GM23338 (cell line): ENCODE data around the gene USP33. TPM values are rescaled to one million over a fixed set of nuclear protein-coding genes. Genes with fewer than 3 reads are reported as not detected.

ENCODE experiments used
- ATAC-seq: fragments of 200-7000 bp; cut with Tn5 transposase; 3 replicates; pipeline ENCODE4 v1.9.1; 2020
- DNase-seq: peaks from one replicate; pipeline ENCODE4 v3.0.0-alpha.2; 2015; ENCODE audit warnings: low spot score
- H2AFZ ChIP-seq: fragments of 200-600 bp; sonication (generic); 2 replicates; pipeline ENCODE4 v1.8.0; 2016; ENCODE audit warnings: antibody characterized with exemption, mild to moderate bottlenecking, moderate library complexity
- H3F3A ChIP-seq: fragments of 200-600 bp; sonication (generic); replicated peaks from 2 replicates; pipeline ENCODE4 v1.8.0; 2017; ENCODE audit warnings: antibody characterized with exemption, mixed run types, low read depth
- H3K27ac ChIP-seq: fragments of 200-600 bp; sonication (generic); 2 replicates; pipeline ENCODE4 v1.6.1; 2016; ENCODE audit warnings: low read depth
- H3K27me3 ChIP-seq: fragments of 200-600 bp; sonication (generic); 2 replicates; pipeline ENCODE4 v1.8.0; 2016; ENCODE audit warnings: mild to moderate bottlenecking, mixed run types, moderate library complexity; ENCODE audit not compliant: insufficient read depth
- H3K36me3 ChIP-seq: fragments of 200-600 bp; sonication (generic); 2 replicates; pipeline ENCODE4 v1.8.0; 2016; ENCODE audit warnings: mild to moderate bottlenecking; ENCODE audit not compliant: insufficient read depth
- H3K4me1 ChIP-seq: fragments of 200-600 bp; sonication (generic); 2 replicates; pipeline ENCODE4 v1.8.0; 2016; ENCODE audit warnings: mild to moderate bottlenecking, moderate library complexity; ENCODE audit not compliant: insufficient read depth
- H3K4me2 ChIP-seq: fragments of 200-600 bp; sonication (generic); 2 replicates; pipeline ENCODE4 v1.7.1; 2017; ENCODE audit warnings: mixed run types
- H3K4me3 ChIP-seq: fragments of 200-600 bp; sonication (generic); 2 replicates; pipeline ENCODE4 v1.6.1; 2016; ENCODE audit warnings: mixed run types
- H3K79me2 ChIP-seq: fragments of 200-600 bp; sonication (generic); replicated peaks from 2 replicates; pipeline ENCODE4 v1.8.0; 2017; ENCODE audit warnings: mild to moderate bottlenecking; ENCODE audit not compliant: insufficient read depth
- H3K9me2 ChIP-seq: fragments of 200-600 bp; sonication (generic); 2 replicates; pipeline ENCODE4 v1.8.0; 2017; ENCODE audit not compliant: insufficient read depth
- H4K20me1 ChIP-seq: fragments of 200-600 bp; sonication (generic); replicated peaks from 2 replicates; pipeline ENCODE4 v1.8.0; 2017; ENCODE audit warnings: mild to moderate bottlenecking; ENCODE audit not compliant: insufficient read depth
- H3K27ac Mint-ChIP-seq: 2 replicates; pipeline ENCODE4 v1.8.0; 2020; ENCODE audit warnings: inconsistent platforms, mild to moderate bottlenecking, moderate library complexity, mixed read lengths
- H3K27me3 Mint-ChIP-seq: 3 replicates; pipeline ENCODE4 v1.8.0; 2022; ENCODE audit warnings: low read depth, mild to moderate bottlenecking, moderate library complexity, mixed read lengths, inconsistent platforms; ENCODE audit not compliant: insufficient read depth, poor library complexity
- H3K36me3 Mint-ChIP-seq: 3 replicates; pipeline ENCODE4 v1.8.0; 2021; ENCODE audit warnings: low read depth, mild to moderate bottlenecking, inconsistent platforms, moderate library complexity, mixed read lengths
- H3K4me1 Mint-ChIP-seq: 3 replicates; pipeline ENCODE4 v1.8.0; 2020; ENCODE audit warnings: mild to moderate bottlenecking, inconsistent platforms, mixed read lengths
- H3K4me3 Mint-ChIP-seq: 3 replicates; pipeline ENCODE4 v1.8.0; 2021; ENCODE audit warnings: moderate library complexity, mild to moderate bottlenecking, inconsistent platforms, mixed read lengths
- H3K9me3 Mint-ChIP-seq: 3 replicates; pipeline ENCODE4 v1.8.0; 2020; ENCODE audit warnings: moderate library complexity, mild to moderate bottlenecking, inconsistent platforms, mixed read lengths
- EZH2 ChIP-seq: fragments of 200-600 bp; sonication (generic); IDR thresholded peaks from one replicate; pipeline ENCODE4 v1.8.0; 2017; ENCODE audit warnings: antibody characterized with exemption, mild to moderate bottlenecking, low read depth; ENCODE audit not compliant: unreplicated experiment
- JUNB ChIP-seq: IDR thresholded peaks from one replicate; pipeline ENCODE4 v1.6.1; 2016; ENCODE audit warnings: antibody characterized with exemption; ENCODE audit not compliant: unreplicated experiment
- NANOG ChIP-seq: IDR thresholded peaks from 2 replicates; pipeline ENCODE4 v1.6.1; 2016; ENCODE audit warnings: antibody characterized with exemption, borderline replicate concordance
- POLR2AphosphoS5 ChIP-seq: IDR thresholded peaks from 2 replicates; pipeline ENCODE4 v1.6.1; 2016; ENCODE audit warnings: antibody characterized with exemption, low read depth
- ZNF114 ChIP-seq: fragments of 250-450 bp; sonication (Bioruptor Pico); IDR thresholded peaks from 2 replicates; pipeline ENCODE4 v1.5.0; 2020; ENCODE audit warnings: mild to moderate bottlenecking, moderate library complexity
- polyA plus RNA-seq: library from polyadenylated mRNA; unstranded; fragments of >200 nt; fragmentation: Nextera tagmentation; extraction: Ambion mirVana; gene quantifications from 2 replicates; pipeline ENCODE4 v1.2.1, GENCODE V29; 2016
- total RNA-seq: library from RNA; depleted of rRNA; stranded (reverse); fragments of >200 nt; shearing (Covaris generic); gene quantifications from 2 replicates; pipeline ENCODE4 v1.2.3, GENCODE V29; 2014
- TF ChIP-seq, protein P1 (sequence below), 2 experiments: fragments of 200-600 bp in 1 of 2; sonication (generic) in 1 of 2; conservative IDR thresholded peaks; 2 replicates each; pipeline versions ENCODE4 v1.5.1 to v1.6.1; 2016 to 2017; ENCODE audit warnings: antibody characterized with exemption in 2 of 2, low read depth in 2 of 2, mild to moderate bottlenecking in 2 of 2, moderate library complexity in 1 of 2
- TF ChIP-seq, protein P2 (sequence below): IDR thresholded peaks from one replicate; pipeline ENCODE4 v1.6.1; 2018; ENCODE audit warnings: antibody characterized with exemption; ENCODE audit not compliant: unreplicated experiment
- TF ChIP-seq, protein P3 (sequence below): IDR thresholded peaks from 2 replicates; pipeline ENCODE4 v1.6.1; 2016; ENCODE audit warnings: antibody characterized with exemption

Gene USP33
- total and polyA plus RNA-seq, 2 experiments from 2014 or later, result 42.4 to 63.9 TPM

DNA sequence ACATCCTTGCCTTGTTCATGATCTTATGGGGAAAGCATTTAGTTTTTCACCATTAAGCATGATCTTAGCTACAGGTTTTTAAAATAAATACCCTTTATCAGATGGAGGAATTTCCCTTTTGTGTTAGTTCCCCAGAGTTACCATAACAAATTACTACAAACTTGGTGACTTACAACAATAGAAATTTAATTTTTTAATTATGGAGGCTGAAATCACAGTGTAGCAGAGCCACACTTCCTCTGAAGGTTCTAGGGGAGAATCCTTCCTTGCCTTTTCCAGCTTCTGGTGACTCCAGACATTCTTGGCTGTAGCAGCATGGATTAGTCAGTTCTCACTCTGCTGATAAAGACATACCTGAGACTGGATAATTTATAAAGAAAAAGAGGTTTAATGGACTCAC lies 38.3 kb upstream of the USP33 start (continued):
- TF ChIP-seq ZNF114 (CRISPR knock-in tag), result no peak

DNA sequence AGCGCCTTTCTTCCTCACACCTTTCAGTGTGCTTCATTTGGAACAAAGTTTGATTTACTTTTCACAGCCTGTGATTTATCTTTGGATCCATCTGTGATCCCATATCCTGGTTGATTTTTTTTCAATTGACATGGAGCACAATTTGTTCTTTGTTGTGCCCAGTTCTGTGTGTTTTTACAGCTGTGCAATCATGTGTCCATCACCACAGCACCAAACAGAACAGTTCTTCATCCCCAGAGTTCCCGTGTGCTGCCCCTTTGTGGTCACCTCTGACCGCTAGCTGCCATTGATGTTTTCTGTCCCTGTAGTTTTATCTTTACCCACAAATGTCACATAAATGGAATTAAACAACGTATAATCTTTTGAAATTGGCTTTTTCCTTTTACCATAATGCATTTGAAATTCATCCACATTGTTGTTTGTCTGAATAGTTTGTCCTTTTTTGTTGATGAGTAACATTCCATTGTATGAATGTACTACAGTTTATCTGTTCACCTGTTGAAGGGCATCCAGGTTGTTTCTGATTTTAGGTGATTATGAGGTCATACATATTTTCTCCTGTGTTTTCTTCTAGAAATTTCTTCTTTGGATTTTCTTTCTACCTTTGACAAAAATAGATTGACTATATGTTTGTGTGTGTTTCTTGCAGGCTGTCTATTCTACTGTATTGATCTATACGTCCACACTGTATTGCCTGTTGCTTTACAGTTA lies 37.2 kb upstream of the USP33 start:
- no peaks in the 10 kb centered on the region for H3F3A ChIP-seq
- no peak for DNase-seq
- no peaks in the 10 kb centered on the region for H3K4me1 ChIP-seq
- Mint-ChIP-seq H3K27ac (no peak overlapping the region), H3K9me3 (no peaks in the 10 kb centered on the region), H3K36me3 (no peaks in the 10 kb centered on the region), H3K27me3 (no peaks in the 10 kb centered on the region), H3K4me3 (no peak overlapping the region), H3K4me1 (no peaks in the 10 kb centered on the region)
- H4K20me1 ChIP-seq, result 0 out of 2 replicates have a peak, but pooled peaks cover 6% of the 10 kb centered on the region
- no peak overlapping the region for H2AFZ ChIP-seq
- H3K36me3 ChIP-seq, result no peaks in the 10 kb centered on the region
- H3K27ac ChIP-seq, result no peak overlapping the region
- H3K9me2 ChIP-seq, result no peaks in the 10 kb centered on the region
- H3K4me3 ChIP-seq, result no peak overlapping the region
- TF ChIP-seq, protein P1, sequence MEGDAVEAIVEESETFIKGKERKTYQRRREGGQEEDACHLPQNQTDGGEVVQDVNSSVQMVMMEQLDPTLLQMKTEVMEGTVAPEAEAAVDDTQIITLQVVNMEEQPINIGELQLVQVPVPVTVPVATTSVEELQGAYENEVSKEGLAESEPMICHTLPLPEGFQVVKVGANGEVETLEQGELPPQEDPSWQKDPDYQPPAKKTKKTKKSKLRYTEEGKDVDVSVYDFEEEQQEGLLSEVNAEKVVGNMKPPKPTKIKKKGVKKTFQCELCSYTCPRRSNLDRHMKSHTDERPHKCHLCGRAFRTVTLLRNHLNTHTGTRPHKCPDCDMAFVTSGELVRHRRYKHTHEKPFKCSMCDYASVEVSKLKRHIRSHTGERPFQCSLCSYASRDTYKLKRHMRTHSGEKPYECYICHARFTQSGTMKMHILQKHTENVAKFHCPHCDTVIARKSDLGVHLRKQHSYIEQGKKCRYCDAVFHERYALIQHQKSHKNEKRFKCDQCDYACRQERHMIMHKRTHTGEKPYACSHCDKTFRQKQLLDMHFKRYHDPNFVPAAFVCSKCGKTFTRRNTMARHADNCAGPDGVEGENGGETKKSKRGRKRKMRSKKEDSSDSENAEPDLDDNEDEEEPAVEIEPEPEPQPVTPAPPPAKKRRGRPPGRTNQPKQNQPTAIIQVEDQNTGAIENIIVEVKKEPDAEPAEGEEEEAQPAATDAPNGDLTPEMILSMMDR (conservative IDR thresholded peaks at IDR 0.05; ENCODE audit: low read depth in 2 of 2), result peak; percentile 23 to 50
- no peak for TF ChIP-seq JUNB
- no peak for ATAC-seq
- H3K27me3 ChIP-seq, result no peaks in the 10 kb centered on the region
- H3K4me2 ChIP-seq, result no peak overlapping the region
- no peaks in the 10 kb centered on the region for H3K79me2 ChIP-seq

DNA sequence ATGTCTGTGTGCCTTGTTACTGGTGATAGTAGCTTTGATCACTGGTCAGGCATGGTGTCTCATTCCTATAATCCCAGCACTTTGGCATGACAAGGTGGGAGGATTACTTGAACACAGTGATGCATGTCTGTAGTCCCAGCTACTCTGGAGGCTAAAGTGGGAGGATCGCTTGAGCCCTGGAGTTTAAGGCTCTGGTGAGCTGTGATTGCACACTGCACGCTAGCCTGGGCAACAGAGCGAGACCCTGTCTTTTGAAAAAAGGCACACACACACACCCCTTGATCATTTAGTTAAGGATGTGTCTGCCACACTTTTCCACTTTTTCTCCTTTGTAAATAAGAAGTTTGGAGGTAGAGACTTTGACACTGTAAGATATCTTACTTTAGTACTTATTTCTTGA lies 34.9 kb upstream of the USP33 start:
- Histone ChIP-seq H3F3A (no peaks in the 10 kb centered on the region), H3K79me2 (no peaks in the 10 kb centered on the region), H4K20me1 (0 out of 2 replicates have a peak, but pooled peaks cover 7% of the 10 kb centered on the region), H2AFZ (no peak overlapping the region), H3K36me3 (no peaks in the 10 kb centered on the region), H3K4me2 (no peak overlapping the region), H3K27ac (no peak overlapping the region), H3K4me3 (no peak overlapping the region), H3K9me2 (no peaks in the 10 kb centered on the region), H3K4me1 (no peaks in the 10 kb centered on the region), H3K27me3 (no peaks in the 10 kb centered on the region)
- no peak overlapping the region for H3K4me3 Mint-ChIP-seq
- ATAC-seq, result no peak
- H3K4me1 Mint-ChIP-seq, result no peaks in the 10 kb centered on the region
- H3K27me3 Mint-ChIP-seq, result no peaks in the 10 kb centered on the region
- no peak for DNase-seq
- no peak overlapping the region for H3K27ac Mint-ChIP-seq
- no peaks in the 10 kb centered on the region for H3K9me3 Mint-ChIP-seq
- no peaks in the 10 kb centered on the region for H3K36me3 Mint-ChIP-seq
- TF ChIP-seq NANOG (no peak), POLR2AphosphoS5 (no peak), EZH2 (no peak)
- TF ChIP-seq, protein P1 (conservative IDR thresholded peaks at IDR 0.05; ENCODE audit: low read depth in 2 of 2), result no peak
- TF ChIP-seq, protein P2, sequence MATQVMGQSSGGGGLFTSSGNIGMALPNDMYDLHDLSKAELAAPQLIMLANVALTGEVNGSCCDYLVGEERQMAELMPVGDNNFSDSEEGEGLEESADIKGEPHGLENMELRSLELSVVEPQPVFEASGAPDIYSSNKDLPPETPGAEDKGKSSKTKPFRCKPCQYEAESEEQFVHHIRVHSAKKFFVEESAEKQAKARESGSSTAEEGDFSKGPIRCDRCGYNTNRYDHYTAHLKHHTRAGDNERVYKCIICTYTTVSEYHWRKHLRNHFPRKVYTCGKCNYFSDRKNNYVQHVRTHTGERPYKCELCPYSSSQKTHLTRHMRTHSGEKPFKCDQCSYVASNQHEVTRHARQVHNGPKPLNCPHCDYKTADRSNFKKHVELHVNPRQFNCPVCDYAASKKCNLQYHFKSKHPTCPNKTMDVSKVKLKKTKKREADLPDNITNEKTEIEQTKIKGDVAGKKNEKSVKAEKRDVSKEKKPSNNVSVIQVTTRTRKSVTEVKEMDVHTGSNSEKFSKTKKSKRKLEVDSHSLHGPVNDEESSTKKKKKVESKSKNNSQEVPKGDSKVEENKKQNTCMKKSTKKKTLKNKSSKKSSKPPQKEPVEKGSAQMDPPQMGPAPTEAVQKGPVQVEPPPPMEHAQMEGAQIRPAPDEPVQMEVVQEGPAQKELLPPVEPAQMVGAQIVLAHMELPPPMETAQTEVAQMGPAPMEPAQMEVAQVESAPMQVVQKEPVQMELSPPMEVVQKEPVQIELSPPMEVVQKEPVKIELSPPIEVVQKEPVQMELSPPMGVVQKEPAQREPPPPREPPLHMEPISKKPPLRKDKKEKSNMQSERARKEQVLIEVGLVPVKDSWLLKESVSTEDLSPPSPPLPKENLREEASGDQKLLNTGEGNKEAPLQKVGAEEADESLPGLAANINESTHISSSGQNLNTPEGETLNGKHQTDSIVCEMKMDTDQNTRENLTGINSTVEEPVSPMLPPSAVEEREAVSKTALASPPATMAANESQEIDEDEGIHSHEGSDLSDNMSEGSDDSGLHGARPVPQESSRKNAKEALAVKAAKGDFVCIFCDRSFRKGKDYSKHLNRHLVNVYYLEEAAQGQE, result no peak
- TF ChIP-seq, protein P3, sequence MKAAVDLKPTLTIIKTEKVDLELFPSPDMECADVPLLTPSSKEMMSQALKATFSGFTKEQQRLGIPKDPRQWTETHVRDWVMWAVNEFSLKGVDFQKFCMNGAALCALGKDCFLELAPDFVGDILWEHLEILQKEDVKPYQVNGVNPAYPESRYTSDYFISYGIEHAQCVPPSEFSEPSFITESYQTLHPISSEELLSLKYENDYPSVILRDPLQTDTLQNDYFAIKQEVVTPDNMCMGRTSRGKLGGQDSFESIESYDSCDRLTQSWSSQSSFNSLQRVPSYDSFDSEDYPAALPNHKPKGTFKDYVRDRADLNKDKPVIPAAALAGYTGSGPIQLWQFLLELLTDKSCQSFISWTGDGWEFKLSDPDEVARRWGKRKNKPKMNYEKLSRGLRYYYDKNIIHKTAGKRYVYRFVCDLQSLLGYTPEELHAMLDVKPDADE, result no peak
